NCI-H2107 treated with DMSO at 0.1 percent for 48 hours (cell line): ENCODE measurements around the gene DNAJB12.
A peak's percentile ranks its signal among the peaks of the same experiment; 100 is the strongest.
"Not testable (repeated sequence)": the region's sequence is repeated elsewhere in the genome, so short reads cannot be mapped to it uniquely, and the experiment has no call there.

Experiments used
- DNase-seq: peaks from one replicate; lab custom pipeline; 2025; ENCODE audit not compliant: unreplicated experiment; lab: John Stamatoyannopoulos, UW

Gene DNAJB12

GRCh38 chr10:72331575-72332422 is 22.9 kb downstream of the DNAJB12 start:
- DNase-seq = peak; percentile 92

GRCh38 chr10:72330069-72330426 is 24.7 kb downstream of the DNAJB12 start:
- no peak for DNase-seq

- no peak for DNase-seq
Observed at GRCh38 chr10:72329290-72330068, 25.2 kb downstream of the DNAJB12 start.

GRCh38 chr10:72328829-72329204 is 25.9 kb downstream of the DNAJB12 start:
- DNase-seq = no peak

- DNase-seq = no peak
Observed at GRCh38 chr10:72328045-72328828, 26.5 kb downstream of the DNAJB12 start.

- DNase-seq = not testable (repeated sequence)
Observed at GRCh38 chr10:72326665-72327603, 27.8 kb downstream of the DNAJB12 start.

GRCh38 chr10:72325243-72326175 is 29.2 kb downstream of the DNAJB12 start:
- DNase-seq = peak; percentile 88

- DNase-seq = no peak
Observed at GRCh38 chr10:72323771-72324191, 30.9 kb downstream of the DNAJB12 start.

- DNase-seq = no peak
Observed at GRCh38 chr10:72323108-72323749, 31.5 kb downstream of the DNAJB12 start.

- DNase-seq = no peak
Observed at GRCh38 chr10:72322280-72323058, 32.2 kb downstream of the DNAJB12 start.

GRCh38 chr10:72322030-72322279 is 32.8 kb downstream of the DNAJB12 start:
- DNase-seq = no peak

- DNase-seq = no peak
Observed at GRCh38 chr10:72321248-72322029, 33.3 kb downstream of the DNAJB12 start.

GRCh38 chr10:72320676-72321247 is 34.0 kb downstream of the DNAJB12 start:
- DNase-seq = peak; percentile 93

GRCh38 chr10:72319416-72320254 is 35.1 kb downstream of the DNAJB12 start:
- peak; percentile 72 for DNase-seq

- DNase-seq = no peak
Observed at GRCh38 chr10:72318418-72319262, 36.1 kb downstream of the DNAJB12 start.
